LNCaP clone FGC (cell line): ENCODE measurements around the gene MYL3.

Source experiments
- DNase-seq: peaks from one replicate; pipeline ENCODE4 v3.0.0-alpha.2; 2011; ENCODE audit warnings: low read depth
- H3K4me3 ChIP-seq: 2 replicates; pipeline ENCODE4 v1.5.1; 2011; ENCODE audit warnings: mild to moderate bottlenecking, low read depth, low read length, control low read depth
- CTCF ChIP-seq: IDR thresholded peaks from 2 replicates; pipeline ENCODE4 v1.5.1; 2012; ENCODE audit warnings: mild to moderate bottlenecking; ENCODE audit not compliant: control insufficient read depth, insufficient read depth; ENCODE audit errors: extremely low read depth

The MYL3 gene

DNA sequence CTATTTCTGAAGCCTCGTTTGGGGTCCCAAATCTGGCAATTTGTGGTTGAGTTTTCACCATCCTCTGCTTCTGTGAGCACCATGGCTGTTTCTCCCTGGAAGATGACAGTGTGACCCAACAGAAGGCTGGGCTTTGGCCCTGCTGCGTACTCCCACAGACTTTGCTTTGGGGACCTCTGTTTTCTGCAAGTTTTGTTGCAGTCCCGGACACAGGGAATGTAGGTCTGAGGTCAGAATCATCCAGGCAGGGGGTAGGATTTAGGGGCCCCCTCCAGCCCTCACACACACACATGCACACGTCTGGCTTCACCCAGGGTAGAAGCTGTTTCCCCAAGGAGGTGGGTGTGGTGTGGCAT, 20.6 kb upstream of the MYL3 start:
- H3K4me3 ChIP-seq = no peak overlapping the region
- TF ChIP-seq CTCF = no peak

DNA sequence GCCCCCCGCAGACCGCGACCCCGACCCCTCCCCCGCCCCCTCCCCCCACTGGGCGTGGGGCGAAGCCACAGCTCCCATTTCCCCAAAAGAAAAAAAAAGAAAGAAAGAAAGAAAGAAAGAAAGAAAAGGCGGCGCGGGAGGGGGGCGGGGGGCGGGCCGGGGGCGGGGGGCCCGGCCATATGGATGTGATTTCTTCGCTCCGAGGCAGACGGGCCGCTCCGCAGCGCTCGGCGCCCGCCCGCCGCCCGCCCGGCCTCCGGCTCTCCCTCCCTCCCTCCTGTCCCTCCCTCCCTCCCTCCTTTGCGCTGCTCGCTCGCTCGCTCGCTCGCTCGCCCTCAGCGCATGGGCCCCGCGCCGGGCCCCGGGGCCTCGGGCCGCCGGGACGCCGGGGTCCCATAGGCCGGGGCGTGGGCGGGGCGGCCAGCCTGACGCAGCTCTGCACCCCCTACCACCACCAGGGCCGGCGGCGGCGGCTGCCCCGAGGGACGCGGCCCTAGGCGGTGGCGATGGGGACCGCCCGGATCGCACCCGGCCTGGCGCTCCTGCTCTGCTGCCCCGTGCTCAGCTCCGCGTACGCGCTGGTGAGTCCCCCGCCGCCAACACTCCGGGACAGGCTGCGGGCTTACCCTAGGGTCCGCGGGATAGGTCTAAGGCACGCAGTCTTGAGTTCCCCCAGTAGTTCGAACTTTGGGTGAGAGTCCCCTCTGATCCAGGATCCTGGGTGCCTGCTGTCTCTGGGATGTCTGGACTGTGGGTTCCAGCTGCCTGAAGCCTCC, 20.0 kb upstream of the MYL3 start:
- no peak overlapping the region for H3K4me3 ChIP-seq
- DNase-seq = no peak
- TF ChIP-seq CTCF = no peak

More for the DNA sequence above, 20.6 kb upstream of the MYL3 start:
- DNase-seq = no peak

DNA sequence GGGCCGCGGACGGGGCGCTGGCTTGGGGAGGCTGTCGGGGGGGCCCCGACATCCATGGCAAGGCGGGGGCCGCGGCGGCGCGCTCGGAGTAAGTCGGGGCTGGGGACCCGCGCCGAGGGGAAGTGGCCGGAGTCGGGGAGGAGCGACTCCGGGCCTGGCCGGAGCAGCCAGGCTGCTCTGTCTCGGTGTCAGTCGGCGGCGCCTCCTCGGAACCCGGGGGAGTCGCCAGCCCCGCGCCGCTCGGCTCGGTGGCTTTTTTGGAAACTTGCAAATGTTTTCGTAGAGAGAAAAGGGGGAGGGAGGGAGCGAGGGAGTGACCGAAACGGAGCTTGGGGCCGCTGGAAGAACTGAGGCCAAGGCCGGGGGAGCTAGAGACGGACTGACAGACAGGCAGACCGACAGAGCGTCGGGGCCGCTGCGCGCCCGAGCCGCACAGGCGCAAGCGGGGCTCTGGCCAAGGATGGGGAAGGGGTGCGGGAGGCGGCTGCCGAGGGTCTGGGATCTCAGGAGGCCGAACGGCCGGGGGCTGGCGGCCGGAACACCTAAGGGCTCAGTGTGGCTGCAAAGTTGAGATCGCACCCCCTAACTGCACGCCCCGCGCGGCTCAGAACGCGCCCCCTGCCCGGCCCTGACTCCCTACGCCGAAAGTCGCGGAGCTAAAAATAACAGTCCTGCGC, 19.3 kb upstream of the MYL3 start:
- no peak for TF ChIP-seq CTCF
- peak overlapping the region; percentile 31 for H3K4me3 ChIP-seq
- DNase-seq = no peak

- no peak for DNase-seq
- no peak overlapping the region for H3K4me3 ChIP-seq
- no peak for TF ChIP-seq CTCF
Observed at GRCh38 chr3:46881596-46882376, 18.5 kb upstream of the MYL3 start.

- no peak for DNase-seq
- no peak overlapping the region for H3K4me3 ChIP-seq
- TF ChIP-seq CTCF = no peak
Observed at GRCh38 chr3:46880884-46881595, 17.8 kb upstream of the MYL3 start.

- DNase-seq = no peak
- TF ChIP-seq CTCF = no peak
- no peak overlapping the region for H3K4me3 ChIP-seq
Observed at GRCh38 chr3:46878781-46879436, 15.7 kb upstream of the MYL3 start.
